Measurements from ENCODE around the gene HOXC6. TPM values are rescaled to one million over a fixed set of nuclear protein-coding genes. Genes with fewer than 3 reads are reported as not detected.

HOXC6 gene
- total and polyA plus RNA-seq, 9 of the 15 experiments (the other 6 are each of a cell fraction or from before 2014, with no cell fraction given): 0.06 to 4.0 (median 1.4) TPM

DNA sequence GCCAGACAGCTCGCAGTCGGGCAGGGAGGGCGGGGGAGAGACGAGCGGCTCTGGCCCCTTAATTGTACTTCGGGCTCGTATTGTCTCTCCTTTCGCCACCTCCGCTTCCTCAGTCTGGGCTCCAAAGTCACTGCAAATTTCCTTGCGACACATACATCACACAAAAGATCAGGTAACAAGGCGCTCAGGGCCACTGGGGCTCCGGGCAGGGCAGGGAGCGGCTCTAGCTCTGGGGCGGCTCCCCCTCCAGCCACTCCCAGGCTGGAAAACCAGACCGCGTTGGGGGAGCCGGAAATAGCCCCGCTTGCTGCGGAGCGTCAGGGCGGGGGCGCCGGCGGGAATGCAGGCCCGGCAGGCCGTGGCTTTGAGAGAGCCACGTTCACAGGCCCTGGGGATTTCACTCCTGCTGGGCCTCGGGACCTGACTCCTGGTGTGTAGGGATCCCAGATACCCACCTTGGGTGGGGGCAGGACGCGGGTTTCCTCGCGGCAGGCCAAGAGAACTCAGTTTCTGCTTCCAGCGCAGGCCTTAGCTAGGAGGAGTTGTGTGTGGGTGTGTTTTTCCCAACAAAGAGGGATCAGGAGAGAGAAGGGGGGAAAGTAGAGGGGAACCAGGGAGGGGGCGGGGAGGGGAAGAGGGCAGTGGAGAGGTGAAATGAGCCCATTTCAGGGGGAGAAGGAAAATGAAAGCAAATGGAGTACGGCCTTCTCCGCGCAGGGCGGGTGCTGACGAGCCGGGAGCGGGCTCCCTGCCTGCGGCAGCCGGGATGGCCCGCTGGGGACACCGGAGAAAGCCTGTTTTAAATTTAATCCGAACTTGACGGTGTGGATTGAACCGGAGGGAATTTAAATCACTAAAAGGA, 32.6 kb upstream of the HOXC6 start (continued):
- TF ChIP-seq ZBTB40 (IDR thresholded peaks at IDR 0.05) (peak; percentile 48; the same call in 1 of the 2 replicates), ZBTB40 (CRISPR knock-in tag; IDR thresholded peaks at IDR 0.05) (no peak), ZNF282 (CRISPR knock-in tag; IDR thresholded peaks at IDR 0.05) (no peak), XRCC5 (IDR thresholded peaks at IDR 0.05; ENCODE audit: low read depth, low read length) (peak; percentile 20; the same call in 1 of the 2 replicates), ZMIZ1 (IDR thresholded peaks at IDR 0.05; ENCODE audit: low read depth in 2 of 2, low read length in 2 of 2) (no peak), CREM (IDR thresholded peaks at IDR 0.05; ENCODE audit: low read depth) (peak; percentile 32; the same call in 1 of the 2 replicates), PHF8 (IDR thresholded peaks at IDR 0.05; ENCODE audit: borderline replicate concordance, low read length) (peak; percentile 90), FIP1L1 (IDR thresholded peaks at IDR 0.05; ENCODE audit: low read depth, low read length, poor library complexity, severe bottlenecking) (no peak), SRSF9 (IDR thresholded peaks at IDR 0.05; ENCODE audit: borderline replicate concordance, low read depth, low read length) (no peak), ZNF644 (tag; IDR thresholded peaks at IDR 0.05; ENCODE audit: low read depth) (no peak)
- TF ChIP-seq, protein P1, sequence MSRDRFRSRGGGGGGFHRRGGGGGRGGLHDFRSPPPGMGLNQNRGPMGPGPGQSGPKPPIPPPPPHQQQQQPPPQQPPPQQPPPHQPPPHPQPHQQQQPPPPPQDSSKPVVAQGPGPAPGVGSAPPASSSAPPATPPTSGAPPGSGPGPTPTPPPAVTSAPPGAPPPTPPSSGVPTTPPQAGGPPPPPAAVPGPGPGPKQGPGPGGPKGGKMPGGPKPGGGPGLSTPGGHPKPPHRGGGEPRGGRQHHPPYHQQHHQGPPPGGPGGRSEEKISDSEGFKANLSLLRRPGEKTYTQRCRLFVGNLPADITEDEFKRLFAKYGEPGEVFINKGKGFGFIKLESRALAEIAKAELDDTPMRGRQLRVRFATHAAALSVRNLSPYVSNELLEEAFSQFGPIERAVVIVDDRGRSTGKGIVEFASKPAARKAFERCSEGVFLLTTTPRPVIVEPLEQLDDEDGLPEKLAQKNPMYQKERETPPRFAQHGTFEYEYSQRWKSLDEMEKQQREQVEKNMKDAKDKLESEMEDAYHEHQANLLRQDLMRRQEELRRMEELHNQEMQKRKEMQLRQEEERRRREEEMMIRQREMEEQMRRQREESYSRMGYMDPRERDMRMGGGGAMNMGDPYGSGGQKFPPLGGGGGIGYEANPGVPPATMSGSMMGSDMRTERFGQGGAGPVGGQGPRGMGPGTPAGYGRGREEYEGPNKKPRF (IDR thresholded peaks at IDR 0.05; ENCODE audit: low read depth, low read length): no peak
